NCI-H82 treated with DMSO at 0.1 percent for 48 hours (cell line): ENCODE data around the gene FAM200A.
"Not testable (repeated sequence)": the region's sequence is repeated elsewhere in the genome, so short reads cannot be mapped to it uniquely, and the experiment has no call there.

ENCODE experiments used
- DNase-seq: peaks from one replicate; lab custom pipeline; 2025; ENCODE audit not compliant: unreplicated experiment; lab: John Stamatoyannopoulos, UW

FAM200A gene

DNA sequence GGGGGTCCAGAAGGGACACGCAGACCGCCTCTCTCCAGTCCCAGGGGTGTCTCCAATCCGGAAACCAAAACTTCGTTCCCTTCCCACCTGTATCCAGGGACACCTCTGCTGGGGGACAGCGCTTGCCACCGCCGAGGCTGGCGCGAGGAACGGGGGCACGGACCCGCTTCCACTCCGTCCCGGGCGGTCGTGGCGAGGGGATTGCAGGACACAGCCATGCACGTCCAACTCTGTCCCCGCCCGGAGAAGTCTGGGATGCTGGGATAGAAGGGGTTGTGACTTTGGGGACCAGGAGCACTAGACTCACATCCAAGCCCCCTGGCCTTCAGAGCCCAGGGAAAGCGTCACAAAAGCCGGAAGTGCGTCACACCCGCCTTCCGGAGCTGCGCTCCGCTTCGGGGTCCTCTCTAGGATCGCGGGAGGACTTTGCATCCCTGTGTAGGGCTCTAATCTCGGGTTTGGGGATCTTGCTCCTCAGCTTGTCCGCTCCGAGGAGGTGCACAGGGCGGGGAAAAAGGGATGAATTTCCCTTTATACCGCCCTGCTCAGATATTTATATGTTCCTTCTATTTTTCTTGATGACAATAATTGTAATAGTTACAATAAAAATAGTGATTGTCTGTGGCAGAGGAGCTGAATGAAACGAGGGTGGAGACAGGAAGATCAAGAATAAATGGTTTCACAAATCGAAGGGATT, at the start of gene FAM200A:
TSS of gene FAM200A (minus strand) at position 348 of the 697 bp plus-strand sequence. CDS start 3,707 bp downstream, outside the sequence.
- DNase-seq, result peak; percentile 63

- no peak for DNase-seq
These were observed 47.9 kb upstream of the FAM200A start for GRCh38 chr7:99599836-99600235.

DNA sequence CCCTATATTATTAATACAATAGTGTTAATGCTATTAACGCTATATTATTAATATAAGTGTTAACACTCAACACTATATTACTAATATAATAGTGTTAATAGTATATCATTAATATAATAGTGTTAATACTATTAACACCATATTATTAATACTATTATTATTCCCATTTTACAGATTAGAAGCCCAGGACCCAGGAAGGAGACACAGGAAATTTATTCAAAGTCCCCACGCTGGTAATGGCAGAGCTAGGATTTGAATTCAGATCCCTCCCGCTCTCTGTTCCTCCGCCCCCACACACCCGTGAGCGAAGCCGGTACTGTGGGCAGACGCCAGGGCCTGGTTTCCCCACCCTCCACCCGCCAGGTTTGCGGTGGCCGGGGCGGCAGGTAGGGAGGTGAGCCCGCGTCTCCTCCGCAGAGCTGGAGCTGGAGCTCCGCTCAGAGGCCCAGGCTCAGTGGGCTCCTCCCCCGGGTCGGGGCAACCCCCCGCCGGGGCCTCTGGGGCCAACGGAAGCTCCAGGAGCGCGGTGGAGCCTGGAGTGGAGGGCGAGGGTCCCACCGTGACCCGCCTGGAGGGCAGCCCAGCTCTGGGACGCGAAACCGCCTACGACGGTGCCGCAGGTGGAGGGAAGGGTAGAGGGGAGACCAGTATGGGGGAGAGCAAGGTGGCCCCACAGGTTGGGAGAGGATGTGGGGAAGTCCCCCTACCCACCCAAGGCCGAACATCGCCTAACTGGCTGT, 46.0 kb upstream of the FAM200A start, which contains the start of gene TMEM225B:
TSS of gene TMEM225B (plus strand) at position 506 of the 740 bp plus-strand sequence. CDS start 6,122 bp downstream, outside the sequence.
- no peak for DNase-seq

DNA sequence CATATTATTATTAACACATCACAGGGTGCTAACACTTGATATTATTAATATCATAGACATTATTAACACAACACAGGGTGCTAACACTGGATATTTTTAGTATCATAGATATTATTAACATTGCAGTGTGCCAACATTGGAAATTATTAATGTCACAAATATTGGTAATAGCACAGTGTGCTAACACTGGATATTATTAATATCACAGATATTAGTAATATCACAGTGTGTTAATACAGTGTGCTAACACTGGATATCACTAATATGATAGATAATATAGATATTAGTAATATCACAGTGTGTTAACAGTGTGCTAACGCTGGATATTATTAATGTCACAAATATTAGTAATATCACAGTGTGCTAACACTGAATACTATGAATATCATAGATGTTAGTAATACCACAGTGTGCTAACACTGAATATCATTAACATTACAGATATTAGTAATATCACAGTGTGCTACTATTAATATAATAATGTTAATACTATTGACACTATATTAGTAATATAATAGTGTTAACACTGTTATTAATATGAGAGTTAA, 44.6 kb upstream of the FAM200A start:
- no peak for DNase-seq

- DNase-seq, result no peak
These were observed 43.2 kb upstream of the FAM200A start for GRCh38 chr7:99594948-99595745.

DNA sequence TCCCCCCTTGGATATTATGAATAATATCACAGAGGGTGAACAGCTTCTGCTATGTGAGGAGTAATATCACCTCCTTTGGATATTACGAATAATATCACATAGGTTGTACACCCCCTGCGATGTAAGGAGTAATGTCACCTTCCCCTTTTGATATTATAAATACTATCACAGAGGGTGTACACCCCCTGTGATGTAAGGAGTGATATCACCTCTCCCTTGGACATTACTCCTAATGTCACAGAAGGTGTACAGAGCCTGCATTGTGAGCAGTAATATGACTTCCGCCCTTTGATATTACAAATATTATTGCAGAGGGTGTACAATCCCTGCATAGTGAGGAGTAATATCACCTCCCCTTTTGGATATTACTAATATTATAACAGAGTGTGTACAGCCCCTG, 37.0 kb upstream of the FAM200A start:
- no peak for DNase-seq

DNA sequence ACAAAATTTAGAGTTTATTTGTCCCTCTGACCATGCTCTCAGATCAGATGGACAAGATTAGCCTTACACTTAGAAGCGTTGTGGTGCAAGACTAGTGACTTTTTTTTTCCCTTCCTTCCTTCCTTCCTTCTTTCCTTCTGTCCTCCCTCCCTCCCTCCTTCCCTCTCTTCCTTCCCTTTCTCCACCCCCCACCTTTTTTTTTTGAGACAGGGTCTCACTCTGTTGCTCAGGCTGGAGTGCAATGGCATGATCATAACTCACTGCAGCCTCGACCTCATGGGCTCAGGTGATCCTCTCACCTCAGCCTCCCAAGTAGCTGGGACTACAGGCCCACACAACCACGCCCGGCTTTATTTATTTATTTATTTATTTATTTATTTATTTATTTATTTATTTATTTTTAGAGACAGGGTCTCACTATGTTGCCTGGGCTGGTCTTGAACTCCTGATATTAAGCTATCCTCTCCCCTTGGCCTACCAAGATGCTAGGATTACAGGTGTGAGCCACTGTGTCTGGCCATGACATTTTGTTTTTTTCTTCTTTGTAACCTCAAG, 28.9 kb upstream of the FAM200A start:
- DNase-seq, result not testable (repeated sequence)

DNA sequence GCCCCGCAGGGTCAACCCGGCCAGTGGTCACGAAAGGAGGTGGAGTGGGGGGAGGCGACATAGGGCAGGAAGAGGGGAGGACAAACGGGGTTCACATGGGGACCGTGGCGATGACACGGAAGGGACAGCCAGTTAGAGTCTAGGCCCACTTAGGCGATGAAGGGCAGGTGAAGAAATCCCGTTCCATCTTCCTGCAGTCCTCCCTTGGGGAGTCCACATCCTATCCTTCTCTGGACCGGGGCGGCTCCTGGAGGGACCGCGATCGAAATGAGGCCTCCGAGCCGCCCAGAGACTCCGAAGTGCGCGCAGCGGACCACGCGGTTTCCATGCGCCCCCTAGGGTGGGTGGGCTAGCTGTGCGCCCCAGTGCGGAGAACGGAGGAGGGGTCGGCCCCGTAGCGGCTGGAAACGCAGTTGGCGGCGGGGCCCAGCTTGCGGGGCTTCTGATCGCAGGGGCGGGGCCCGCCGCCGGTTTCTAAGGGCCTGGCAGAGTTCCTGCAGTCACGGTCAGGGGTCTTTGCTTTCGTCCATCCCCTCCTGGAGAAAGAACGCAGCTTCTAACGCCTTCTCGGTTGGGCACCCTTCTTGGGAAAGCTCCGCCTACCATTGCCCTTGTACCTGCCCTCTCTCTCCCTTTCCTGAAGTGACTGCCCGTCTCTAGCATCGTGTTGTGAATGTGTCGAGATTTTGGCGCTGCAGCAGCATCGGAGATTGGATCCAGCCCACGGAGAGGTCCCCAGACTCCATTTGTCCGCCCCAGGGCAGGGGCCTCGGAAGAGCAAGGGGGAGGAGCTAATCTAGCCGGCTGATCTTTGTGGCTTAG, 28.3 kb upstream of the FAM200A start:
- peak; percentile 19 for DNase-seq

- DNase-seq, result no peak
These were observed 27.5 kb upstream of the FAM200A start for GRCh38 chr7:99579281-99579955.

DNA sequence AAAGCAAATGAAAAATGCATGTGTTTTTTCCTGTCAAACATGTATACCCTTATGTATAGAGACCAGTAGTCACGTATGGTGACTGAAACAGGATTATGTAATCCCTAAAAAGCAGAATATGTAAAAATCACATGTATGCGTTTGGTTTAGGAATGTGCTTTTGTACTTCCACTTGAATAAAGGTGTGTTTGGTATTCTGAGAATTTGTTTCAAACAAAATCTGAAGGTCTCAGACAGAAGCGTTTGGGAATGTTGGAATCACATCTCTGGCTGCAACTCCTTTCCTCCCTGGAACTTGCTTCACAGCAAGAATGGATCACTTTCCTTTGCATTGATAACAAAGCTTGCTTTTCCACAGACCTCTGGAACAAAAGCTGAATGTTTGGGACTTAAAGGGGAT, 24.3 kb upstream of the FAM200A start:
- DNase-seq, result no peak

- no peak for DNase-seq
These were observed 21.3 kb upstream of the FAM200A start for GRCh38 chr7:99573257-99573656.

GRCh38 chr7:99571768-99572167, 19.9 kb upstream of the FAM200A start:
- DNase-seq, result no peak

DNA sequence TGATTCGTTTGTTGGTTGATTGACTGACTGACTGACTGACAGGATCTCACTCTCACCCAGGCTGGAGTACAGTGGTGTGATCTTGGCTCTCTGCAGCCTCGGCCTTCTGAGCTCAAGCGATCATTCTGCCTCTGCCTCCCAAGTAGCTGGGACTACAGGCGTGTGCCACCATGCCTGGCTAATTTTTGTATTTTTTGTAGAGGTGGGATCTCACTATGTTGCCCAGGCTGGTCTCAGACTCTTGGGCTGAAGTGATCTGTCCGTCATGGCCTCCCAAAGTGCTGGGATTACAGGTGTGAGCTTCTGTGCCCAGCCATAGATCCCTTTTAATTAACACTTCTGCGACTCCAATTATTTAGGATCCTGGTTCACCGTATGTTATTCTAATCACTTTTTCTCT, 16.9 kb upstream of the FAM200A start:
- DNase-seq, result not testable (repeated sequence)

DNA sequence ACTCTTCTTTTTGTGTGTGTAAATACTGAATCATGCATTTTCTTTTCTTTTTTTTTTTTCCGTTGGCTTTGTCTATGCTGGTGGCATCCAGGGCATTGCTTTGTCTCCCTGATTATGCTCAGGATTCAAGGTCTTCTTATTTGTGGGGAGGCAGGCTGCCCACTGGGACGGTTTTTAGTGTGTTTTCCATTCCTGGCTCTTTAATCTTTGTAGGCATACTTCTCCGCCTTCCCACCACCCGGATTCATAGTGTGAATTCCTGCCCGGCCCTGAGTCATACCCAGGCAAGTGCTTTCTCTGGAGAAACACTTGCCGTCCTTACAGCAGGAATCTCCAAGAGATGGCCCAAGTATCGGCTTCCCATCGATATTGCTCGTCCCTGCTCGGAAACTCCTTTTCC, 11.7 kb upstream of the FAM200A start:
- DNase-seq, result no peak

DNA sequence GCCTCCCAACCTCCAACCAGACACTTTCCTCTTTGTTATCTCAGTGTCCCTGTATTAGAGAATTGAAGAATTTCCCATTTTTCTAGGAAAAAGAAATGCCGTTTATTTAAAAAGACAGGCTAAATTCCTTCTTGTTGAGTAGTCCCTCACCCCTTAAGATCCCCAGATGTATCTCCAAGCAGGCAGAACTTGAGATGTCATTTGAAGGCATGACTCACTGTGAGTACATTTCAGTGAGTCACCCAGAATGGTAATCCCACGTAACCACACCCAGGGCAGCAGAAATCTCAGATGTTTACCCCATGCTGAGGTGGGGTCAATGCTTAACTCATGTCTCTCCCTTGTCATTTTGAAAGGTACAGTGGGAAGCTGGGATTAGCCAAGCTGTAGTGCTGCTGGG, 10.9 kb upstream of the FAM200A start:
- no peak for DNase-seq

DNA sequence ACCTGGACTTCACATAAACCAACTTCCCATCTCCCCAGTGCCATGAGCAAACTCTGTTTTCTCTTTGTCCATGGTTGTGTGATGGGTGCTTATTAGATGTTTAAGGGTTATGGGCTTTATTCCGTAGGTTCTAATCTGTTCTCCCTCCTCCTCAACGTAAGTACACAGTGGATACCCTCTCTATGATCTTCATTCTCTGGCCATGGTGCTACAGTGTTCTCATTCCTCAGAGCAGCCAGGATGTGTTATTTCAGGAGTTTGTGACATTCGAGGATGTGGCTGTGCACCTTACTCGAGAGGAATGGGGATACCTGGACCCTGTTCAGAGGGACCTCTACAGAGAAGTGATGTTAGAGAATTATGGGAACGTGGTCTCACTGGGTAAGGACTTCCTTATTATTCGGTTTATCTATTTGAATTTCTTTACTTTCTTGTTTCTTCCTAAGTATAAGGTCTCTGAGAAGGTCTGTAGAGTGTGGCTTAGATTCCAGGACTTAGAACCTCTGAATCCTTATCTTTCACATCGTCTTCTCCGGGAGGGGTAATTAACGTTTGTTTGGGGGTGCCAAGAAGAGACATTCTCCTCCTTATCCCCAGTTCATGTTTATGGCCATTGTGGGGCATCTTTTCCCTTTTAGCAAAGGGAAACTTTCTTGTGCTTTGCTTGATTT, 10.3 kb upstream of the FAM200A start:
- DNase-seq, result no peak

- DNase-seq, result no peak
These were observed 9.8 kb upstream of the FAM200A start for GRCh38 chr7:99561737-99562051.

- no peak for DNase-seq
These were observed 9.2 kb upstream of the FAM200A start for GRCh38 chr7:99560834-99561736.
